ENCODE results near the gene VPREB3. TPM values are rescaled to one million over a fixed set of nuclear protein-coding genes. Genes with fewer than 3 reads are reported as not detected.

The VPREB3 gene
- total and polyA plus RNA-seq, 10 of the 15 experiments (the other 5 are each of a cell fraction or from before 2014, with no cell fraction given): 0.75 to 79.5 (median 23.8) TPM

- ChIA-PET POLR2A (interaction anchor here (1.6 kb wide), 1 partner anchor 10 kb away, joined by 7 read pairs; no protein-coding TSS in a partner anchor), SMC1A (ENCODE audit: uncharacterized antibody, unreplicated experiment) (no interaction called here), CTCF (no interaction called here), RAD21 (ENCODE audit: unreplicated experiment) (interaction anchor here (0.6 to 0.7 kb wide), 2 partner anchors 148 to 761 kb away, joined by 3 to 4 read pairs; partner anchors contain the start of gene MIF)
- no peaks in the 10 kb centered on the region; the same call in 2 of the 3 replicates for H3K9me3 ChIP-seq (replicated peaks; ENCODE audit: control insufficient read depth, insufficient read depth, low read length)
- H3K27ac ChIP-seq (ENCODE audit: control insufficient read depth, insufficient read depth): no peak overlapping the region
- no peak overlapping the region for H3K4me2 ChIP-seq (ENCODE audit: control insufficient read depth, insufficient read depth)
- H3K9ac ChIP-seq (ENCODE audit: control insufficient read depth, insufficient read depth, low read length): no peak overlapping the region
- no peaks in the 10 kb centered on the region; a peak in 1 of 4 replicates for H3K36me3 ChIP-seq (ENCODE audit: control insufficient read depth in 2 of 2, insufficient read depth in 2 of 2, low read length in 1 of 2)
- ATAC-seq: no peak
- H3K79me2 ChIP-seq (ENCODE audit: control insufficient read depth, insufficient read depth, low read length): no peaks in the 10 kb centered on the region
- H3K4me3 ChIP-seq: no peak overlapping the region
- in situ Hi-C loops (cut with MboI): no loop called here
- H3K27me3 ChIP-seq (replicated peaks in 1 of 2; ENCODE audit: control insufficient read depth in 2 of 2, insufficient read depth in 2 of 2, low read length in 1 of 2): no peaks in the 10 kb centered on the region
- no TSS peak for BruUV-seq (replicated peaks)
- H3K4me1 ChIP-seq (ENCODE audit: control insufficient read depth, insufficient read depth, low read length): no peaks in the 10 kb centered on the region
- no peak for FAIRE-seq
- H4K20me1 ChIP-seq (ENCODE audit: control insufficient read depth, insufficient read depth): no peaks in the 10 kb centered on the region
- 99% methylated on average over 6 of the region's 6 CpGs for WGBS (ENCODE audit: insufficient coverage, insufficient replicate concordance, low lambda C conversion rate, missing lambda C conversion rate)
- intact Hi-C loops (cut with micrococcal nuclease; ENCODE audit: unreplicated experiment): no loop called here
- no peak for TF ChIP-seq YBX1 (IDR thresholded peaks at IDR 0.05)
- TF ChIP-seq ZBTB33 (IDR thresholded peaks at IDR 0.05): no peak
- TF ChIP-seq ZNF274 (IDR thresholded peaks at IDR 0.05; ENCODE audit: insufficient read depth, insufficient read length): no peak
- no peak for TF ChIP-seq RFX5 (IDR thresholded peaks at IDR 0.05; ENCODE audit: low read depth, low read length)
- TF ChIP-seq ZBED1 (IDR thresholded peaks at IDR 0.05; ENCODE audit: borderline replicate concordance): no peak
- no peak for TF ChIP-seq KDM1A (IDR thresholded peaks at IDR 0.05; ENCODE audit: borderline replicate concordance)
- TF ChIP-seq RAD21 (IDR thresholded peaks at IDR 0.05; ENCODE audit: insufficient read depth, low read depth, low read length): no peak
- no peak for TF ChIP-seq PKNOX1 (IDR thresholded peaks at IDR 0.05)
- no peak for TF ChIP-seq SMAD1 (IDR thresholded peaks at IDR 0.05; ENCODE audit: low read depth, partially characterized antibody)
- DNase-seq (ENCODE audit: low read depth, low spot score): no peak
- no peak overlapping the region for H2AFZ ChIP-seq (ENCODE audit: control insufficient read depth, low read depth, low read length)
Measured at GRCh38 chr22:23745791-23746190, 8.4 kb downstream of the VPREB3 start.

Data from GM12878 (cell line).